SW 1271 (cell line): ENCODE measurements around the gene DDX11.
"Not testable (repeated sequence)": the region's sequence is repeated elsewhere in the genome, so short reads cannot be mapped to it uniquely, and the experiment has no call there.

Source experiments
- DNase-seq, 2 experiments: peaks; one replicate each; lab custom pipeline; 2025; lab: John Stamatoyannopoulos, UW

Gene DDX11

GRCh38 chr12:31124158-31124557 lies 50.5 kb downstream of the DDX11 start:
- DNase-seq: not testable (repeated sequence)

GRCh38 chr12:31125171-31125570 lies 51.5 kb downstream of the DDX11 start:
- not testable (repeated sequence) for DNase-seq

- DNase-seq: not testable (repeated sequence)
Measured at GRCh38 chr12:31127209-31127848, 53.7 kb downstream of the DDX11 start.

- DNase-seq: not testable (repeated sequence)
Measured at GRCh38 chr12:31136581-31136980, 62.9 kb downstream of the DDX11 start.

GRCh38 chr12:31144768-31145167 lies 71.1 kb downstream of the DDX11 start:
- not testable (repeated sequence) for DNase-seq

- DNase-seq: not testable (repeated sequence)
Measured at GRCh38 chr12:31145296-31145695, 71.6 kb downstream of the DDX11 start.

- DNase-seq: not testable (repeated sequence)
Measured at GRCh38 chr12:31147415-31147814, 73.8 kb downstream of the DDX11 start.

- not testable (repeated sequence) for DNase-seq
Measured at GRCh38 chr12:31150766-31151165, 77.1 kb downstream of the DDX11 start.
